C4-2B (cell line): ENCODE measurements around the gene SCUBE1.

Experiments used
- CTCF ChIP-seq: fragments of 450-650 bp; conservative IDR thresholded peaks from 2 replicates; pipeline ENCODE4 v1.5.1; 2017; ENCODE audit warnings: mild to moderate bottlenecking
- ZFX ChIP-seq: fragments of 450-650 bp; IDR thresholded peaks from 2 replicates; pipeline ENCODE4 v1.6.1; 2017

- no peak for TF ChIP-seq CTCF
- TF ChIP-seq ZFX, result no peak
These were observed 134.3 kb downstream of the SCUBE1 start for GRCh38 chr22:43208703-43209522.
